MM.1S (cell line): ENCODE measurements around the gene ADAM11.

Source experiments
- EZH2 ChIP-seq: fragments of 300-600 bp; sonication (generic); optimal IDR thresholded peaks from 2 replicates; pipeline ENCODE3; 2017; ENCODE audit warnings: low read depth, mild to moderate bottlenecking, antibody characterized with exemption, low read length, mixed read lengths
- TF ChIP-seq, protein P1 (sequence below): fragments of 300-600 bp; sonication (generic); IDR thresholded peaks from 2 replicates; pipeline ENCODE4 v1.5.1; 2016; ENCODE audit warnings: antibody characterized with exemption, low read length, mixed read lengths

- TF ChIP-seq, protein P1, sequence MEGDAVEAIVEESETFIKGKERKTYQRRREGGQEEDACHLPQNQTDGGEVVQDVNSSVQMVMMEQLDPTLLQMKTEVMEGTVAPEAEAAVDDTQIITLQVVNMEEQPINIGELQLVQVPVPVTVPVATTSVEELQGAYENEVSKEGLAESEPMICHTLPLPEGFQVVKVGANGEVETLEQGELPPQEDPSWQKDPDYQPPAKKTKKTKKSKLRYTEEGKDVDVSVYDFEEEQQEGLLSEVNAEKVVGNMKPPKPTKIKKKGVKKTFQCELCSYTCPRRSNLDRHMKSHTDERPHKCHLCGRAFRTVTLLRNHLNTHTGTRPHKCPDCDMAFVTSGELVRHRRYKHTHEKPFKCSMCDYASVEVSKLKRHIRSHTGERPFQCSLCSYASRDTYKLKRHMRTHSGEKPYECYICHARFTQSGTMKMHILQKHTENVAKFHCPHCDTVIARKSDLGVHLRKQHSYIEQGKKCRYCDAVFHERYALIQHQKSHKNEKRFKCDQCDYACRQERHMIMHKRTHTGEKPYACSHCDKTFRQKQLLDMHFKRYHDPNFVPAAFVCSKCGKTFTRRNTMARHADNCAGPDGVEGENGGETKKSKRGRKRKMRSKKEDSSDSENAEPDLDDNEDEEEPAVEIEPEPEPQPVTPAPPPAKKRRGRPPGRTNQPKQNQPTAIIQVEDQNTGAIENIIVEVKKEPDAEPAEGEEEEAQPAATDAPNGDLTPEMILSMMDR: no peak
- no peak for TF ChIP-seq EZH2
These were observed 45.7 kb downstream of the ADAM11 start for GRCh38 chr17:44804302-44805089.
